Brain microvascular endothelial cell (primary cell): Measurements from ENCODE around the gene ALOX12.
"Not testable (repeated sequence)": the region's sequence is repeated elsewhere in the genome, so short reads cannot be mapped to it uniquely, and the experiment has no call there.

Experiments
- DNase-seq: peaks from one replicate; pipeline ENCODE4 v3.0.0-alpha.2; 2020
- H3K27ac ChIP-seq: fragments of 250-450 bp; sonication (Bioruptor Pico); 2 replicates; pipeline ENCODE4 v1.5.1; 2020; ENCODE audit warnings: mild to moderate bottlenecking, moderate library complexity
- H3K27me3 ChIP-seq: fragments of 250-450 bp; sonication (Bioruptor Pico); replicated peaks from 2 replicates; pipeline ENCODE4 v1.5.1; 2020; ENCODE audit warnings: mild to moderate bottlenecking
- H3K36me3 ChIP-seq: fragments of 250-450 bp; sonication (Bioruptor Pico); replicated peaks from 2 replicates; pipeline ENCODE4 v1.5.1; 2020; ENCODE audit warnings: mild to moderate bottlenecking
- H3K4me3 ChIP-seq: 2 replicates; pipeline ENCODE4 v1.5.1; 2011; ENCODE audit warnings: low read depth, mild to moderate bottlenecking, control low read depth, low read length, moderate library complexity
- in situ Hi-C: cut with HindIII; loops from 2 replicates; pipeline ENCODE4 v1.10.0; 2017; ENCODE audit warnings: low sequenced_read_pairs, low pct_ligation_motif_present
- TF ChIP-seq, protein P1 (sequence below): IDR thresholded peaks from 2 replicates; pipeline ENCODE4 v1.5.1; 2011; ENCODE audit warnings: low read depth, mild to moderate bottlenecking, moderate library complexity, low read length, control low read depth, inconsistent platforms; ENCODE audit errors: missing control alignments

The ALOX12 gene

DNA sequence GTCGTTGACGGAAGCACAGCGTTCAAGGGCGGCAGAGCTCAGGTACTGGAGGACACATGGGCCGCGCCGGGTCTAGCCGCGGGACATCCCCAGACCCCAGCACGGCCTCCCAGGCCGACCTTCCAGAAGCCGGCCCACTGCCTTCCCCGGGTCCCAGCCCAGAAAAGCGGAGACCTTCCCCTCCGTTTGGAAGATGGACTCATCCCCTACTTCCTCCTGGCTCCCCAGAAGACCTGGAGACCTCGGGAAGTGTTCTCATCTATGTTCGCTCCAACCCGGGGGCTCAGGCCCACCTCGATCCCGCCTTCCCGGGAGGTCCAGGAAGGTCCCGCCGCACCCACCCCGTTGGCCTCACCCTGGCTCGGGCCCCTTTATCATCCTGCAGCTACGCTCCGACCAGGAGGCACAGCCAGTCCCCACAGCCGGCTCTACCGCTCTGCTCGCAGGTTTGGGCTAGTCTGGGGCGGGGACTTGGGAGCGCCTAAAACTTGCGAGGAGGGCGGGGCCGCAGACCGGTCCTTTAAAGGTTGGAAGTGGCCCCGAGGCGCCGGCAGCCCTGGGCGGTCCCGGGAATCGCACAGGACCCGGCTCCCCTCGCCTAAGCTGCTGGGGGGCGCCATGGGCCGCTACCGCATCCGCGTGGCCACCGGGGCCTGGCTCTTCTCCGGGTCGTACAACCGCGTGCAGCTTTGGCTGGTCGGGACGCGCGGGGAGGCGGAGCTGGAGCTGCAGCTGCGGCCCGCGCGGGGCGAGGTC is at the start of gene ALOX12:
ALOX12 (plus strand) TSS at position 550 of the 756 bp plus-strand sequence; CDS start at position 619, 69 bp downstream.
- Histone ChIP-seq H3K4me3 (peak within 1 kb of the TSS; percentile 30), H3K27me3 (no peaks in the 10 kb centered on the region), H3K27ac (no peak within 1 kb of the TSS), H3K36me3 (peaks cover 11% of the 10 kb centered on the region)
- TF ChIP-seq, protein P1, sequence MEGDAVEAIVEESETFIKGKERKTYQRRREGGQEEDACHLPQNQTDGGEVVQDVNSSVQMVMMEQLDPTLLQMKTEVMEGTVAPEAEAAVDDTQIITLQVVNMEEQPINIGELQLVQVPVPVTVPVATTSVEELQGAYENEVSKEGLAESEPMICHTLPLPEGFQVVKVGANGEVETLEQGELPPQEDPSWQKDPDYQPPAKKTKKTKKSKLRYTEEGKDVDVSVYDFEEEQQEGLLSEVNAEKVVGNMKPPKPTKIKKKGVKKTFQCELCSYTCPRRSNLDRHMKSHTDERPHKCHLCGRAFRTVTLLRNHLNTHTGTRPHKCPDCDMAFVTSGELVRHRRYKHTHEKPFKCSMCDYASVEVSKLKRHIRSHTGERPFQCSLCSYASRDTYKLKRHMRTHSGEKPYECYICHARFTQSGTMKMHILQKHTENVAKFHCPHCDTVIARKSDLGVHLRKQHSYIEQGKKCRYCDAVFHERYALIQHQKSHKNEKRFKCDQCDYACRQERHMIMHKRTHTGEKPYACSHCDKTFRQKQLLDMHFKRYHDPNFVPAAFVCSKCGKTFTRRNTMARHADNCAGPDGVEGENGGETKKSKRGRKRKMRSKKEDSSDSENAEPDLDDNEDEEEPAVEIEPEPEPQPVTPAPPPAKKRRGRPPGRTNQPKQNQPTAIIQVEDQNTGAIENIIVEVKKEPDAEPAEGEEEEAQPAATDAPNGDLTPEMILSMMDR = no peak
- in situ Hi-C loops = no loop called here
- no peak for DNase-seq

GRCh38 chr17:6947745-6948144 is 48.1 kb upstream of the ALOX12 start:
- no peak for DNase-seq
- in situ Hi-C loops = no loop called here
- TF ChIP-seq, protein P1 = no peak
- H3K27ac ChIP-seq = no peak overlapping the region
- no peaks in the 10 kb centered on the region for H3K36me3 ChIP-seq
- H3K4me3 ChIP-seq = no peak overlapping the region
- H3K27me3 ChIP-seq = no peaks in the 10 kb centered on the region

- H3K27me3 ChIP-seq = no peaks in the 10 kb centered on the region
- no peak overlapping the region for H3K27ac ChIP-seq
- no peaks in the 10 kb centered on the region for H3K36me3 ChIP-seq
- DNase-seq = no peak
- TF ChIP-seq, protein P1 = no peak
- in situ Hi-C loops = no loop called here
- H3K4me3 ChIP-seq = no peak overlapping the region
Observed at GRCh38 chr17:6948562-6948961, 47.3 kb upstream of the ALOX12 start.

- DNase-seq = no peak
- H3K4me3 ChIP-seq = no peak overlapping the region
- in situ Hi-C loops = no loop called here
- TF ChIP-seq, protein P1 = no peak
- no peaks in the 10 kb centered on the region for H3K36me3 ChIP-seq
- H3K27me3 ChIP-seq = no peaks in the 10 kb centered on the region
- H3K27ac ChIP-seq = no peak overlapping the region
Observed at GRCh38 chr17:6948976-6949375, 46.9 kb upstream of the ALOX12 start.

GRCh38 chr17:6950938-6951337 is 44.9 kb upstream of the ALOX12 start:
- H3K36me3 ChIP-seq, in situ Hi-C loops, H3K4me3 ChIP-seq, DNase-seq, H3K27ac ChIP-seq, H3K27me3 ChIP-seq: not testable (repeated sequence)

DNA sequence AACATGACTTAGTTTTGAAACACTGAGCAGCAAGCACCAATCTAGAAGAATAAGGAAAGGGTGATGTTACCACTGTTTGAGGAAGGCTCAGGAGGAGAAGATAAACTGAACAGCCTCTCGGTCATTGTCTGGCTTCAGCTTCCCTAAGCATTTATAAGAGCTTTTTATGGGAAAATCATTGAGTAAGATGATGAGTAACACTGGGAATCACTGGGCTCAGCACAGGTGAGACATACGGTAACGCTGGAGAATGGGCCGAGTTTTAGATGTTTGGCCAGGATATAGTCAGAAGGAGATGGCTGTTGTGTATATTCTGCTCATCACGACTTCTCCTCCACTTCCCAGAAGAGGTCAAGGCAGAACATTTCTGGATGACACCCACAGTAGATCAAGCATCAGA is 42.2 kb upstream of the ALOX12 start:
- TF ChIP-seq, protein P1 = no peak

More for the DNA sequence above, 42.2 kb upstream of the ALOX12 start:
- no peaks in the 10 kb centered on the region for H3K36me3 ChIP-seq
- in situ Hi-C loops = no loop called here
- H3K27me3 ChIP-seq = no peaks in the 10 kb centered on the region
- no peak overlapping the region for H3K27ac ChIP-seq
- no peak for DNase-seq
- no peak overlapping the region for H3K4me3 ChIP-seq
